Measurements from ENCODE around the gene BTBD6.

DNA sequence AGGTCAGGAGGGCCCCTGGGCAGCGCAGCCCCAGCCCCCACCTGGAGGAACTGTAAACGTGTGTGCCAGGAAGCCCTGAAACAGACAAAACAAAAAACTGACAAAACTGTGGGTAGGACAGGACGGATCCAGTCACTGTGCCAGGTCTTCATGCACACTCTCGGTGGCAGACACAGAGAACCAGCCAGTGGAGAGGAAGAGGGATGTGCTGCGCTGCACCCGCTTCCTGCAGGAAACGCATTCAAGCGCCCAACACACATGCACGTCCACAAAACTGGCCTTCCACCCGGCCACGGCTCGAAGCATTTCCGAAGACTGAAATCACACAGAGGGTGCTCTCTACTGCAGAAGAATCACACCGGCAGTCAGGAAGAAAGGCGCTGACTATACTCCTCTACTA lies 35.6 kb downstream of the BTBD6 start:
- TF ChIP-seq, protein P1, sequence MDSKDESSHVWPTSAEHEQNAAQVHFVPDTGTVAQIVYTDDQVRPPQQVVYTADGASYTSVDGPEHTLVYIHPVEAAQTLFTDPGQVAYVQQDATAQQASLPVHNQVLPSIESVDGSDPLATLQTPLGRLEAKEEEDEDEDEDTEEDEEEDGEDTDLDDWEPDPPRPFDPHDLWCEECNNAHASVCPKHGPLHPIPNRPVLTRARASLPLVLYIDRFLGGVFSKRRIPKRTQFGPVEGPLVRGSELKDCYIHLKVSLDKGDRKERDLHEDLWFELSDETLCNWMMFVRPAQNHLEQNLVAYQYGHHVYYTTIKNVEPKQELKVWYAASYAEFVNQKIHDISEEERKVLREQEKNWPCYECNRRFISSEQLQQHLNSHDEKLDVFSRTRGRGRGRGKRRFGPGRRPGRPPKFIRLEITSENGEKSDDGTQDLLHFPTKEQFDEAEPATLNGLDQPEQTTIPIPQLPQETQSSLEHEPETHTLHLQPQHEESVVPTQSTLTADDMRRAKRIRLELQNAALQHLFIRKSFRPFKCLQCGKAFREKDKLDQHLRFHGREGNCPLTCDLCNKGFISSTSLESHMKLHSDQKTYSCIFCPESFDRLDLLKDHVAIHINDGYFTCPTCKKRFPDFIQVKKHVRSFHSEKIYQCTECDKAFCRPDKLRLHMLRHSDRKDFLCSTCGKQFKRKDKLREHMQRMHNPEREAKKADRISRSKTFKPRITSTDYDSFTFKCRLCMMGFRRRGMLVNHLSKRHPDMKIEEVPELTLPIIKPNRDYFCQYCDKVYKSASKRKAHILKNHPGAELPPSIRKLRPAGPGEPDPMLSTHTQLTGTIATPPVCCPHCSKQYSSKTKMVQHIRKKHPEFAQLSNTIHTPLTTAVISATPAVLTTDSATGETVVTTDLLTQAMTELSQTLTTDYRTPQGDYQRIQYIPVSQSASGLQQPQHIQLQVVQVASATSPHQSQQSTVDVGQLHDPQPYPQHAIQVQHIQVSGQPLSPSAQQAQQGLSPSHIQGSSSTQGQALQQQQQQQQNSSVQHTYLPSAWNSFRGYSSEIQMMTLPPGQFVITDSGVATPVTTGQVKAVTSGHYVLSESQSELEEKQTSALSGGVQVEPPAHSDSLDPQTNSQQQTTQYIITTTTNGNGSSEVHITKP (IDR thresholded peaks at IDR 0.05; ENCODE audit: partially characterized antibody): no peak
- TF ChIP-seq NR2C2 (CRISPR knock-in tag; IDR thresholded peaks at IDR 0.05) (no peak), NR2C2 (tag; IDR thresholded peaks at IDR 0.05) (no peak), XRCC3 (IDR thresholded peaks at IDR 0.05) (no peak), NFYB (IDR thresholded peaks at IDR 0.05; ENCODE audit: extremely low read depth, insufficient read length) (no peak)
- TF ChIP-seq, protein P2, sequence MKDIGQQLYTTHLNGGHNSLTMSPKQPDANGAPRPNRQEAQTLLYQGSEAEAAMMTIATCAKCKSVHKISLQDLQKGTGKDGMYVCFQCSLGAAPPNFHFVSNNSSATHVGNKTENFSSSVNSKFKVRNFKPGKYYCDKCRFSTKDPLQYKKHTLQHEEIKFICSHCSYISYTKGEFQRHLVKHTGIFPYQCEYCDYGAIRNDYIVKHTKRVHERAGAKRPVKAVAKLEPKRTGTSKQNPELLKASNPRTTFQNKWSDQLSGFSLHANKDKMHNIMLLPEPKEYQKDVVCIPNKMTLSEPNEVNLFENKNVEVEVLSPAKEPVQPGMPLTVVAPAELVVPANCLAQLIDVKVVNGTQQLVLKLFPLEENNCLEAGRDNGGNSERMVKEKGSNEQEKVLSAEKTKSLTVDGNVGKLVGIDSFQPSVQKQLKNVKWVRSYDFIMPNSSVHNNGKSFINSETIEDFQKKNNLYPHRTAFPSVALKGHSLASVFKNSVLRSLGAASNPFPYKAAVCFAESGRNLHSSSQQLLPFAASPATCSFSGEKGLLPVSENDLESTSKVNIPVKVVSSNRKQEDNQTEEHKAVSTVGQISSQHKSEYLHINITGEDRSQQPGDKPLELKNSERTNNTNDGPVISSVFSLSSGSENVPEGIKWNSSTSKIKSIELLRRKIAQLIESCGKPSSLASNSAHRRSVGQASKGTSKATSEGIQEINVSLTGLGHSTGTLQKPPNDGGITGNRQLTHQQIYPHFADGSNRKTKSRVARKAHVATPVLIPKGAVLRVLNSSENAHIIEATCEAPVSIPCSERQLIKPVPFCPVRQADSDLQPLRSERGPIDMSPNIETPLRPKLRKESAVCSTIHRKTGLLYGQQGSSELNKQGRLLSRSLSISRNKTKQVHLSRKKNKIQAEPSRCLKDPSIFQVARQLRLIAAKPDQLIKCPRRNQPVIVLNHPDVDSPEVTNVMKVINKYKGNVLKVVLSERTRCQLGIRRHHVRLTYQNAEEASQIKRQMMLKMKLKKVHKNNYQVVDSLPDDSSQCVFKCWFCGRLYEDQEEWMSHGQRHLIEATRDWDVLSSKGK (CRISPR knock-in tag; IDR thresholded peaks at IDR 0.05): no peak
